CD4-positive, alpha-beta T cell treated with Interleukin-4 for 4 hours (primary cell): Measurements from ENCODE around the gene OPA1.

Source experiments
- DNase-seq: peaks from one replicate; pipeline ENCODE4 v3.0.0-alpha.2; 2020

OPA1 gene

GRCh38 chr3:193712938-193713337 is 119.9 kb downstream of the OPA1 start:
- no peak for DNase-seq

GRCh38 chr3:193714523-193715137 is 121.6 kb downstream of the OPA1 start:
- no peak for DNase-seq

GRCh38 chr3:193716150-193716549 is 123.1 kb downstream of the OPA1 start:
- no peak for DNase-seq

GRCh38 chr3:193719735-193720134 is 126.7 kb downstream of the OPA1 start:
- no peak for DNase-seq

GRCh38 chr3:193720169-193720568 is 127.2 kb downstream of the OPA1 start:
- DNase-seq = no peak

GRCh38 chr3:193722566-193722965 is 129.6 kb downstream of the OPA1 start:
- no peak for DNase-seq

GRCh38 chr3:193727089-193727488 is 134.1 kb downstream of the OPA1 start:
- DNase-seq = no peak

- DNase-seq = no peak
These were observed 135.6 kb downstream of the OPA1 start for GRCh38 chr3:193728429-193729087.

- no peak for DNase-seq
These were observed 136.1 kb downstream of the OPA1 start for GRCh38 chr3:193729088-193729465.

- no peak for DNase-seq
These were observed 136.6 kb downstream of the OPA1 start for GRCh38 chr3:193729601-193730000.

- no peak for DNase-seq
These were observed 137.5 kb downstream of the OPA1 start for GRCh38 chr3:193730511-193730910.

- no peak for DNase-seq
These were observed 138.0 kb downstream of the OPA1 start for GRCh38 chr3:193730976-193731375.

- DNase-seq = no peak
These were observed 138.6 kb downstream of the OPA1 start for GRCh38 chr3:193731656-193732055.

- DNase-seq = no peak
These were observed 139.4 kb downstream of the OPA1 start for GRCh38 chr3:193732391-193732790.

- no peak for DNase-seq
These were observed 139.8 kb downstream of the OPA1 start for GRCh38 chr3:193732827-193733226.

GRCh38 chr3:193734737-193735366 is 141.8 kb downstream of the OPA1 start:
- no peak for DNase-seq

GRCh38 chr3:193735850-193736249 is 142.8 kb downstream of the OPA1 start:
- DNase-seq = no peak

- no peak for DNase-seq
These were observed 143.6 kb downstream of the OPA1 start for GRCh38 chr3:193736616-193737015.

- DNase-seq = no peak
These were observed 144.3 kb downstream of the OPA1 start for GRCh38 chr3:193737191-193737751.

GRCh38 chr3:193742628-193743027 is 149.6 kb downstream of the OPA1 start:
- no peak for DNase-seq

- no peak for DNase-seq
These were observed 150.7 kb downstream of the OPA1 start for GRCh38 chr3:193743702-193744047.

- DNase-seq = no peak
These were observed 151.2 kb downstream of the OPA1 start for GRCh38 chr3:193744048-193744821.
